Activated naive CD8-positive, alpha-beta T cell treated with anti-CD3 and anti-CD28 coated beads, Interleukin-2, amount 10 ng/mL, durations not matched to agents 7 days and 5 days (primary cell): ENCODE measurements around the gene VENTX. TPM values are rescaled to one million over a fixed set of nuclear protein-coding genes. Genes with fewer than 3 reads are reported as not detected.
"Not testable (repeated sequence)": the region's sequence is repeated elsewhere in the genome, so short reads cannot be mapped to it uniquely, and the experiment has no call there.

Source experiments
- ATAC-seq: fragments of 150-1000 bp; cut with Tn5 transposase; one replicate; pipeline ENCODE4 v1.10.0; 2021; ENCODE audit warnings: low read depth, moderate library complexity
- POLR2A ChIA-PET: fragments of 350-600 bp; sonication (Branson Sonifier 250); formaldehyde crosslinking; loops from one replicate; lab custom pipeline; 2021; ENCODE audit warnings: antibody characterized with exemption; lab: Charles Lee
- DNase-seq: peaks from one replicate; pipeline ENCODE4 v3.0.0; 2021
- H3K27ac Mint-ChIP-seq: one replicate; pipeline ENCODE4 v1.8.0; 2022; ENCODE audit warnings: mild to moderate bottlenecking, mixed read lengths
- H3K27me3 Mint-ChIP-seq: one replicate; pipeline ENCODE4 v1.8.0; 2022; ENCODE audit warnings: mild to moderate bottlenecking, moderate library complexity, mixed read lengths
- H3K36me3 Mint-ChIP-seq: one replicate; pipeline ENCODE4 v1.8.0; 2021; ENCODE audit warnings: mild to moderate bottlenecking, mixed read lengths
- H3K4me1 Mint-ChIP-seq: one replicate; pipeline ENCODE4 v1.8.0; 2021; ENCODE audit warnings: mixed read lengths
- H3K4me3 Mint-ChIP-seq: one replicate; pipeline ENCODE4 v1.8.0; 2022; ENCODE audit warnings: mild to moderate bottlenecking, moderate library complexity, mixed read lengths
- H3K9me3 Mint-ChIP-seq: one replicate; pipeline ENCODE4 v1.8.0; 2021; ENCODE audit warnings: mixed read lengths
- total RNA-seq, 2 experiments: library from RNA; stranded (reverse); gene quantifications; one replicate each; pipeline ENCODE4 v1.2.3, GENCODE V29; 2021

Gene VENTX
- total RNA-seq, 2 experiments from 2014 or later = 0.11 TPM; not detected in 1

- peaks cover 16% of the 10 kb centered on the region for H3K4me1 Mint-ChIP-seq
- ATAC-seq (no peak), DNase-seq (no peak)
- H3K9me3 Mint-ChIP-seq = no peaks in the 10 kb centered on the region
- H3K4me3 Mint-ChIP-seq = peak overlapping the region; percentile 39
- POLR2A ChIA-PET = no interaction called here
- H3K27me3 Mint-ChIP-seq = peaks cover 60% of the 10 kb centered on the region
- H3K27ac Mint-ChIP-seq = peak overlapping the region; percentile 67
- H3K36me3 Mint-ChIP-seq = peaks cover 1% of the 10 kb centered on the region
These were observed 8.2 kb upstream of the VENTX start for GRCh38 chr10:133229265-133230043.

- H3K27me3 Mint-ChIP-seq = peaks cover 64% of the 10 kb centered on the region
- H3K4me3 Mint-ChIP-seq = peak within 1 kb of the TSS; percentile 39
These were observed 7.7 kb upstream of the VENTX start, which contains the start of gene UTF1 for GRCh38 chr10:133230044-133230361. UTF1 (plus strand) TSS chr10:133230217; CDS start chr10:133230289, 72 bp downstream.

GRCh38 chr10:133230387-133231195, 7.1 kb upstream of the VENTX start:
- POLR2A ChIA-PET = no interaction called here
- H3K9me3 Mint-ChIP-seq = no peaks in the 10 kb centered on the region
- H3K4me3 Mint-ChIP-seq = no peak overlapping the region
- DNase-seq (peak; percentile 45), ATAC-seq (no peak)
- peaks cover 17% of the 10 kb centered on the region for H3K4me1 Mint-ChIP-seq
- H3K27me3 Mint-ChIP-seq = peaks cover 66% of the 10 kb centered on the region
- H3K36me3 Mint-ChIP-seq = peaks cover 1% of the 10 kb centered on the region
- H3K27ac Mint-ChIP-seq = no peak overlapping the region

More at GRCh38 chr10:133230044-133230361, 7.7 kb upstream of the VENTX start, which contains the start of gene UTF1:
- Mint-ChIP-seq H3K4me1 (peaks cover 18% of the 10 kb centered on the region), H3K9me3 (no peaks in the 10 kb centered on the region), H3K36me3 (peaks cover 1% of the 10 kb centered on the region), H3K27ac (peak within 1 kb of the TSS; percentile 67)
- POLR2A ChIA-PET = no interaction called here
- DNase-seq (no peak), ATAC-seq (no peak)

- H3K36me3 Mint-ChIP-seq = peaks cover 1% of the 10 kb centered on the region
- no peaks in the 10 kb centered on the region for H3K9me3 Mint-ChIP-seq
- no peak for ATAC-seq
- no peak for DNase-seq
- H3K4me3 Mint-ChIP-seq = no peak overlapping the region
- POLR2A ChIA-PET = no interaction called here
- peaks cover 70% of the 10 kb centered on the region for H3K27me3 Mint-ChIP-seq
- no peak overlapping the region for H3K27ac Mint-ChIP-seq
- H3K4me1 Mint-ChIP-seq = peaks cover 10% of the 10 kb centered on the region
These were observed 6.3 kb upstream of the VENTX start for GRCh38 chr10:133231244-133231945.

GRCh38 chr10:133231946-133232574, 5.6 kb upstream of the VENTX start:
- peaks cover 7% of the 10 kb centered on the region for H3K4me1 Mint-ChIP-seq
- H3K27ac Mint-ChIP-seq = no peak overlapping the region
- H3K36me3 Mint-ChIP-seq = peaks cover 1% of the 10 kb centered on the region
- no peak overlapping the region for H3K4me3 Mint-ChIP-seq
- POLR2A ChIA-PET = no interaction called here
- no peak for DNase-seq
- no peak for ATAC-seq
- H3K27me3 Mint-ChIP-seq = peaks cover 65% of the 10 kb centered on the region
- no peaks in the 10 kb centered on the region for H3K9me3 Mint-ChIP-seq

GRCh38 chr10:133234796-133235195, 2.9 kb upstream of the VENTX start:
- POLR2A ChIA-PET, ATAC-seq, H3K27ac Mint-ChIP-seq, H3K36me3 Mint-ChIP-seq, H3K9me3 Mint-ChIP-seq, H3K4me1 Mint-ChIP-seq, DNase-seq: not testable (repeated sequence)
- Mint-ChIP-seq H3K4me3 (peak overlapping the region; percentile 28), H3K27me3 (peaks cover 62% of the 10 kb centered on the region)

- peak; percentile 37 for ATAC-seq
- Mint-ChIP-seq H3K4me1 (peaks cover 3% of the 10 kb centered on the region), H3K27ac (no peak overlapping the region)
These were observed 2.3 kb upstream of the VENTX start for GRCh38 chr10:133235265-133235855.

GRCh38 chr10:133235932-133236331, 1.7 kb upstream of the VENTX start:
- ATAC-seq (no peak), DNase-seq (no peak)
- Mint-ChIP-seq H3K27me3 (peaks cover 69% of the 10 kb centered on the region), H3K9me3 (no peaks in the 10 kb centered on the region), H3K4me3 (peak overlapping the region; percentile 16), H3K36me3 (no peaks in the 10 kb centered on the region), H3K27ac (no peak overlapping the region), H3K4me1 (peaks cover 6% of the 10 kb centered on the region)
- POLR2A ChIA-PET = no interaction called here

More at GRCh38 chr10:133235265-133235855, 2.3 kb upstream of the VENTX start:
- POLR2A ChIA-PET = no interaction called here
- H3K9me3 Mint-ChIP-seq = no peaks in the 10 kb centered on the region
- no peak for DNase-seq
- H3K27me3 Mint-ChIP-seq = peaks cover 64% of the 10 kb centered on the region
- no peaks in the 10 kb centered on the region for H3K36me3 Mint-ChIP-seq
- H3K4me3 Mint-ChIP-seq = peak overlapping the region; percentile 28

- no peak overlapping the region for H3K4me3 Mint-ChIP-seq
- H3K27me3 Mint-ChIP-seq = peaks cover 70% of the 10 kb centered on the region
- DNase-seq (no peak), ATAC-seq (no peak)
- POLR2A ChIA-PET = no interaction called here
- no peaks in the 10 kb centered on the region for H3K9me3 Mint-ChIP-seq
- H3K36me3 Mint-ChIP-seq = no peaks in the 10 kb centered on the region
- H3K27ac Mint-ChIP-seq = no peak overlapping the region
- peaks cover 13% of the 10 kb centered on the region for H3K4me1 Mint-ChIP-seq
These were observed 1.0 kb upstream of the VENTX start for GRCh38 chr10:133236401-133237240.

- Mint-ChIP-seq H3K4me3 (no peak overlapping the region), H3K4me1 (peaks cover 16% of the 10 kb centered on the region), H3K9me3 (no peaks in the 10 kb centered on the region), H3K27me3 (peaks cover 66% of the 10 kb centered on the region), H3K27ac (no peak overlapping the region), H3K36me3 (no peaks in the 10 kb centered on the region)
- DNase-seq (no peak), ATAC-seq (no peak)
- POLR2A ChIA-PET = no interaction called here
These were observed 441 bp upstream of the VENTX start for GRCh38 chr10:133237241-133237587.

- no peak overlapping the region for H3K4me3 Mint-ChIP-seq
- ATAC-seq = no peak
These were observed 780 bp downstream of the VENTX start for GRCh38 chr10:133238466-133238804.

GRCh38 chr10:133239990-133240389, 2.3 kb downstream of the VENTX start:
- H3K27me3 Mint-ChIP-seq = peaks cover 43% of the 10 kb centered on the region
- H3K4me1 Mint-ChIP-seq = peaks cover 17% of the 10 kb centered on the region
- no peak overlapping the region for H3K4me3 Mint-ChIP-seq
- no peaks in the 10 kb centered on the region for H3K36me3 Mint-ChIP-seq
- H3K9me3 Mint-ChIP-seq = no peaks in the 10 kb centered on the region
- ATAC-seq (no peak), DNase-seq (no peak)
- POLR2A ChIA-PET = no interaction called here
- no peak overlapping the region for H3K27ac Mint-ChIP-seq

More at GRCh38 chr10:133238466-133238804, 780 bp downstream of the VENTX start:
- Mint-ChIP-seq H3K4me1 (peaks cover 19% of the 10 kb centered on the region), H3K27ac (no peak overlapping the region), H3K36me3 (no peaks in the 10 kb centered on the region), H3K9me3 (no peaks in the 10 kb centered on the region), H3K27me3 (peaks cover 56% of the 10 kb centered on the region)
- POLR2A ChIA-PET = no interaction called here
- DNase-seq = no peak
